GM12865 (cell line): ENCODE results near the gene POLR3B.
A peak's percentile ranks its signal among the peaks of the same experiment; 100 is the strongest.
"Not testable (repeated sequence)": the region's sequence is repeated elsewhere in the genome, so short reads cannot be mapped to it uniquely, and the experiment has no call there.

Experiments
- DNase-seq: peaks from one replicate; pipeline ENCODE4 v3.0.0; 2010; ENCODE audit warnings: low read depth
- H3K4me3 ChIP-seq: 2 replicates; pipeline ENCODE4 v1.5.1; 2011; ENCODE audit warnings: mild to moderate bottlenecking, low read depth, low read length, control low read depth
- CTCF ChIP-seq: IDR thresholded peaks from 2 replicates; pipeline ENCODE4 v1.5.1; 2011; ENCODE audit warnings: low read length, control low read depth, low read depth, inconsistent platforms; ENCODE audit not compliant: insufficient read depth; ENCODE audit errors: missing control alignments

POLR3B gene

GRCh38 chr12:106446419-106447092 lies 89.0 kb downstream of the POLR3B start:
- no peak for TF ChIP-seq CTCF
- H3K4me3 ChIP-seq: no peak overlapping the region
- no peak for DNase-seq

GRCh38 chr12:106452309-106452708 lies 94.8 kb downstream of the POLR3B start:
- no peak overlapping the region for H3K4me3 ChIP-seq

GRCh38 chr12:106455111-106455510 lies 97.6 kb downstream of the POLR3B start:
- DNase-seq: peak; percentile 20
- no peak for TF ChIP-seq CTCF
- no peak overlapping the region for H3K4me3 ChIP-seq

More at GRCh38 chr12:106452309-106452708, 94.8 kb downstream of the POLR3B start:
- no peak for DNase-seq
- no peak for TF ChIP-seq CTCF

- no peak overlapping the region for H3K4me3 ChIP-seq
- DNase-seq: no peak
- no peak for TF ChIP-seq CTCF
These were observed 101.6 kb downstream of the POLR3B start for GRCh38 chr12:106459124-106459523.

GRCh38 chr12:106459534-106459933 lies 102.0 kb downstream of the POLR3B start:
- DNase-seq: no peak
- no peak overlapping the region for H3K4me3 ChIP-seq
- TF ChIP-seq CTCF: no peak

GRCh38 chr12:106461730-106462129 lies 104.2 kb downstream of the POLR3B start:
- no peak for DNase-seq
- no peak for TF ChIP-seq CTCF
- no peak overlapping the region for H3K4me3 ChIP-seq

- not testable (repeated sequence) for DNase-seq, H3K4me3 ChIP-seq
These were observed 108.1 kb downstream of the POLR3B start for GRCh38 chr12:106465605-106466004.

GRCh38 chr12:106475662-106476061 lies 118.1 kb downstream of the POLR3B start:
- DNase-seq: not testable (repeated sequence)

GRCh38 chr12:106477627-106478026 lies 120.1 kb downstream of the POLR3B start:
- H3K4me3 ChIP-seq: not testable (repeated sequence)

More at GRCh38 chr12:106475662-106476061, 118.1 kb downstream of the POLR3B start:
- H3K4me3 ChIP-seq: not testable (repeated sequence)

More at GRCh38 chr12:106477627-106478026, 120.1 kb downstream of the POLR3B start:
- not testable (repeated sequence) for DNase-seq
